ENCODE results near the gene ACAA1.
"Not testable (repeated sequence)": the region's sequence is repeated elsewhere in the genome, so short reads cannot be mapped to it uniquely, and the experiment has no call there.

The ACAA1 gene

GRCh38 chr3:38102444-38102814 is 34.5 kb downstream of the ACAA1 start:
- DNase-seq (ENCODE audit: low read depth in 3 of 3), result no peak

- DNase-seq (ENCODE audit: low read depth in 3 of 3), result no peak
Measured at GRCh38 chr3:38101811-38102443, 35.0 kb downstream of the ACAA1 start.

DNA sequence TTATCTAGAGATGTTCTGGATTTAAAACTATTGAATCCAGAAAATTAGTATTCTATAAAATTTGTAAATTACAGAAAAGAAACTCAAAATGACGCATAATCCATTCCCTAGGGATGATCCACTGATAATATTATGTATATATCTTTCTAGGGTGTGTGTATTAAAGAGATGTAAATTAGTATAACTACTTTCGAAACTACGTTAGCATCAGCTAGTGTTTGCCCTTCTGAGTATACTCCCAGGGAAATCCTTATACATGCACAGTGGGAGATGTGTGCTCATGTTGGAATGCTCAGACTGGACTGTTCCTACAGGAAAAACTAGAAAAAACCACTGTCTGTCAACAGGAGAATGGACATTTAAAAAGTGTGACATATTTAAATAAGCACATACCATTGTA is 36.4 kb downstream of the ACAA1 start:
- DNase-seq (ENCODE audit: low read depth in 3 of 3), result no peak

DNA sequence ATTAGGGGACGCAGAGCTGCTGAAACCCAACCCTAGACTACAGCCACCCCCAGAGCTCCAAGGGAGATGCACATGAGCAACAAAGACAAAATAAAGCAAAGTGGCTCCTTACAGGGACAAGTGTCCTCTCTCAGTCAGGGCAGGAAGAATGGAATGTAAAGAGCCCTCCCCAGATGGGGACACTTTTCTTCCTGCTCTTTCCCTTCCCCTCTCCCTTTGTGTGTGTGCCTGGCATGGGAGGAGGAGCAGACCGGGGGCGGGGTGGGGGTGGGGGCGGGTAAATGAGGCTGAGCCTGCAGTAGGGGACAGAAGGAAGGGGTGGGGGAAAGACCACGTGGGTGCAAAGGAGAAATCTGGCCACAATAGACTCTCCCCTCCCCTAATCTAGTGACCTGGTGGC is 37.4 kb downstream of the ACAA1 start:
- no peak for DNase-seq (ENCODE audit: low read depth in 3 of 3)

GRCh38 chr3:38098376-38098723 is 38.6 kb downstream of the ACAA1 start:
- DNase-seq (ENCODE audit: low read depth in 3 of 3), result no peak

- no peak for DNase-seq (ENCODE audit: low read depth in 3 of 3)
Measured at GRCh38 chr3:38097446-38098375, 39.2 kb downstream of the ACAA1 start.

DNA sequence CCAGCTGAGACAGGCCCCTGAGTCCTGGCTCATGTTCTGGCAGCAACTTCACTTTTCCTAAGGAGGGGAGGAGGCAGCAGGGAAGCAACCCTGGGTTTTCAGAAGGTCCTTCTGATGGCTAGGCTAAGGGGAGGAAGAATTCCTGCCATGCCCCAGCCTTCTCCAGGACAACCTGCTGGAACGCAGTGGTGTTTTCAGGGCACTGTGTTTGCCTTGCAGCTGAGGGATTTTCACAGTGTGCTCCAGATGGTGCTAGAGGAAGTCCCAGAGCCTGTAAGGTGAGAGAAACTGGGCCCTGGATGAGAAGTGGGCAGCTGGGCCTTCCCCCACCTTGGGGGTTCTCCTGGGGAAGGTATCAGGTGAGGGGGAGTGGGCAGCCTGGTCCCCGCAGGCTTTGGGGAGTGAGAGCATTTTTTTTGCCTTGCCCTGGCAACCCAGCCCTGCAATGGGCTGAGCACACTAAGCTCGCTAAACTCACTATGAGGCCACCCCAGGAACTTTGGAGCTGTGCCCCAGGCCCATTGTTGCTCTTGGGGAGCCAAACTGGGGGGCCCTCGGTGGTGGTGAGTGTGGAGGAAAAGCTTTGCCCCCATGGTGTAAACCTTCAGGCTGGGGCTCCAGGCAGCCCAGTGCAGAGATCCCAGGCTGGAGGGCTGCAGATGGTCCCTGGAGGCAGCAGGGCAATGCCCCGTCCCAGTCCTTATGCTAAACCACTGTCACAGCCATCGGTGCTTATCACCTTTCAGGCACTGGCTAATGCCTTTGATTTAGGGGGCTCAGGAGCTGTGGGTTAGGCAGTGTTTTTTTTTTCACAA is 41.1 kb downstream of the ACAA1 start:
- no peak for DNase-seq (ENCODE audit: low read depth in 3 of 3)

GRCh38 chr3:38094999-38095398 is 41.9 kb downstream of the ACAA1 start:
- no peak for DNase-seq (ENCODE audit: low read depth in 3 of 3)

DNA sequence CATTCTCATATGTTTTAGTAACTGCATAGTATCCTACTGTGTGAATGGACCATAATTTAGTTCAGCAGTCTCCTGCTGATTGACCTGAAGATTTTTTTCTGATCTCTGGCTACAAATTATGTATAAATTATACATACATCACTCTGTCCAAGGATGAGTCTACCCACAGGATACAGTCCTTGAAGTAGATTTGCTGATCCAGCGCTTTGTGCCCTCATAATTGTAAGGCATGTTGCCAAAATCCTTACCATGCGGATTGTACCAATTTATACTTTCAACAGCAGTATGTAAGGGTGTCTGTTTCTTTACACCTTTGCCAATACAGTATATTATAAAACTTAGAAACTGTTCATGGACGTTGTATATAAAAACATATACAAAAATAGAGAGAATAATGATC is 46.5 kb downstream of the ACAA1 start:
- DNase-seq (ENCODE audit: low read depth in 3 of 3), result no peak

GRCh38 chr3:38089163-38089562 is 47.8 kb downstream of the ACAA1 start:
- no peak for DNase-seq (ENCODE audit: low read depth in 3 of 3)

DNA sequence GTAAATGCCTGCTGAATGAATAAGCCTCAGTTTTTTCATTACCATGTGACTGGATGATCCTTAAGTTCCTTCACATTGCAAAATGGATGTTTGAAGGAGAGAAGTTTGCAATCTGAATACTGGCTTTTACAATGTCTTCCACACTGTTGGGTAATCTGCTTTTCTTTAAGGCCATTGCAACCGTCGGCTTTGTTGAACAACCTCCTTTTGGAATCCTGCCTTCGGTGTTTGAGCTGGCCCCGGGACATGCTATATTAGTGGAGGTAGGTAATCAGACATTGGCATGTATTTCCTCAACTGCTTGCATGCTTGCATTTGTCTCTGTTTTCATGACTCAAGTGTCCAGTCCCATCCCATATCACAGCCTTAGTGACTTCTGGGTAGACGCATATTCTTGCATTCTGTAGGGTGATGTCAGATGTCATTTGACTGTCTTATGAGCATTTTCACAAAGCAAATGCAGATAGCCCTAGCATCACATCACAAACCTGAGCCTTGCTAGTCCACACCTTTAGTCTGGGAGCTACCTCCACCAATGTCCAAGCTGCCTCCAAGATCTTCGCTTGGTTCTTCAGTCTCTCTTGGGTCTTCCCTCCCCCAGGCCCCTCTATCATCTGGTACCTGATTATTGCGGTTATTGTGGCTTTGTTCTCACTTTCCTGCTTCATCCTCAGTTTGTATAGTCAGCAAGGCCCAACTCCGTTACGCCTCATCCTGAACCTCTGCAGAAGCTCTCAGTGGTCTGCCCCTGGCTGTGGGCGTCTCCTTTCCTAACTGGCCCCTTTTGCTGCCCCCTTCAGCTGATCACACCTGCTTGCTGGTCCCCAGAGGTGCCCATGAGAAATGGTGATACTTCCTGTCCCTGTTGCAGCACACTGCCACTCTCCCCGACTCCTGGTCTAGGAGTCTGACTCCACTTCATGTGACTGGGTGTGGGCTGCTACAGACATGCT is 48.5 kb downstream of the ACAA1 start:
- DNase-seq (ENCODE audit: low read depth in 3 of 3), result no peak

DNA sequence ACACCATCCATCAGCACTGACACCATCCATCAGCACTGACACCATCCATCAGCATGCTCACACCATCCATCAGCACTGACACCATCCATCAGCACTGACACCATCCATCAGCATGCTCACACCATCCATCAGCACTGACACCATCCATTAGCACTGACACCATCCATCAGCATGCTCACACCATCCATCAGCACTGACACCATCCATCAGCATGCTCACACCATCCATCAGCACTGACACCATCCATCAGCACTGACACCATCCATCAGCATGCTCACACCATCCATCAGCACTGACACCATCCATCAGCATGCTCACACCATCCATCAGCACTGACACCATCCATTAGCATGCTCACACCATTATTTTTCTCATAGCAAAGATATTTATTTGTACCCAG is 49.6 kb downstream of the ACAA1 start:
- not testable (repeated sequence) for DNase-seq (ENCODE audit: low read depth in 3 of 3)

DNA sequence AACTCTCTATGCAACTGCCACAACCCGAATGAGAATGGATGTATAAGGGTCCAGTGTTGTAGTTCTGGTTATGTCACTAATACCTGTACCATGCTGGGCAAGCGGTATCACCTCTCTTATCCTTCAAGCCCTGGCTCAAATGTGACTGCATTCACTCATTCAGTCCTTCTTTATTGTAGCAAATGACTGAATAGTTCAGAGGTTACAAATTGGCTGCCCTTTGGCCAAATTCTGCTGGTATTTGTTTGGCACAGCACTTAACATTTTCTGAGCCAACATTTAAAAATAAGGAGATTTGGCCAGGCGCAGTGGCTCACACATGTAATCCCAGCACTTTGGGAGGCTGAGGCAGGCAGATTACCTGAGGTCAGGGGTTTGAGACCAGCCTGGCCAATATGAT is 50.4 kb downstream of the ACAA1 start:
- DNase-seq (ENCODE audit: low read depth in 3 of 3), result no peak

- no peak for DNase-seq (ENCODE audit: low read depth in 3 of 3)
Measured at GRCh38 chr3:38085943-38086324, 51.0 kb downstream of the ACAA1 start.

DNA sequence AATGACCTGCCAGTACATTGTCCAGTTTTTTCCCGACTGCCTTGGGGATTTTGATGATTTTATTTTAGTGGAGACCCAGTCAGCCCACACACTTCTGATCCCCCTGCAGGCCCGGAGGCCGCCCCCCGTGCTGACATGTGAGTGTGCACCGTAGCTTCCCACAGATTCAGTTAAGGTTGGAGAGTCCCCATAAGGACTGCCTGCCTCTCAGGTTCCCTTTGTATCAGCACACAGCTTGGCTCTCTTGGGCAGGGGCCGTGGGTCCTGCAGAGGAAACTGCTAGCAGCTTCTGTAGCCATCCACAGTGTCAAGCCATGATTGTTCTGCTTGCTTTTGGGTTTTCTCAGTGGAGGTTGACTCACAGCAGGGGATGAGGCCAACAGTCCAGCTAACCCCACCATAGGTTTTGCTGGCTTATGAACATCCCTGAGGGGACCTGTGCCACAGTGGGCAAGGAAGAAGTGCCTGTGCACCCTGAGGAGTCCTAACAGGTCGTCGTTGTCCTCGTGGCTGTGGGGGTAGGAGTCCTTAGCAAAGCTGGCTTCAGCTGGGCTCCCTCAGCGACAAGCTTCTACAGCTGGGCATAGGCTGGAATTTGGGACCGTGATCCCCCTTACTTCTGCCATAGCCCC is 51.5 kb downstream of the ACAA1 start:
- no peak for DNase-seq (ENCODE audit: low read depth in 3 of 3)

DNA sequence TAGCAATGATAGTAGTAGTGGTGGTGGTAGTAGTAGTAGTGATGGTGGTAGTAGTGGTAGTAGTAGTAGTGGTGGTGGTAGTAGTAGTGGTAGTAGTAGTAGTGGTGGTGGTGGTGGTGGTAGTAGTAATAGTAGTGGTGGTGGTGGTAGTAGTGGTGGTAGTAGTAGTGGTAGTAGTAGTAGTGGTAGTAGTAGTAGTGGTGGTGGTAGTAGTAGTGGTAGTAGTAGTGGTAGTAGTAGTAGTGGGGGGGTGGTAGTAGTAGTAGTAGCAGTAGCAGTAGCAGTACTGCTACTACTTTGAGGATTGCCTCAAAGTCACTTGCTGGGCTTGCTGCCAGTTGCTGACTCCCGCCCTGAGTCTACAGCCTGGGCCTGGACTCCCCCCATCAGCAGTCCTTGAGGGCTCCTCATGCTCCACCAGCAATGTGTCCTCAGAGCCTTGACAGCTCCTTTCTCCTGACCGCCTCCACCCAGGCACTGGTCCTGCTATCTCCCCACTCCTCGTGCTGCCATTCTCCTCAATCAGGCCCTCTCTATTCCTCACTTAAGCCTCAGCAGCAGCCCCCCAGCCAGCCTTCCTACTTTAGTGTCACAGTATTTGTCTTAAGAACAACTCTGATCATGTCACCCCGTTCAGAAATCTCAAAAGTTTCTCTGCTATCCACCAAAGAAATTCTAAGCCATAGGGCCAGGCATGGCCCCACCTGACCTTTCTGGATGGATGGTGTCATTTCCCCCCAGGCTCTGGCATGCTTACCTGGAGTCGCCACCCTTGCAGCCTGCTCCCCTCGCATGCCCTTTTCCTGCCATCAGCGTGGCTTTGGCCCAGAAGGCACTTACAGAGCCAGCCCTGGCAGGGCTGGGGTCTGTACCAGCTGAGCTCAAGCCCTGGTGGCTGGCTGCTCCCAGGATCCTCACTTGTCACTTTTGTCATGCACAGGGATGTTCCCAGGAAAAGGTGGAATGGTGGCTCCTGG is 52.3 kb downstream of the ACAA1 start:
- no peak for DNase-seq (ENCODE audit: low read depth in 3 of 3)

DNA sequence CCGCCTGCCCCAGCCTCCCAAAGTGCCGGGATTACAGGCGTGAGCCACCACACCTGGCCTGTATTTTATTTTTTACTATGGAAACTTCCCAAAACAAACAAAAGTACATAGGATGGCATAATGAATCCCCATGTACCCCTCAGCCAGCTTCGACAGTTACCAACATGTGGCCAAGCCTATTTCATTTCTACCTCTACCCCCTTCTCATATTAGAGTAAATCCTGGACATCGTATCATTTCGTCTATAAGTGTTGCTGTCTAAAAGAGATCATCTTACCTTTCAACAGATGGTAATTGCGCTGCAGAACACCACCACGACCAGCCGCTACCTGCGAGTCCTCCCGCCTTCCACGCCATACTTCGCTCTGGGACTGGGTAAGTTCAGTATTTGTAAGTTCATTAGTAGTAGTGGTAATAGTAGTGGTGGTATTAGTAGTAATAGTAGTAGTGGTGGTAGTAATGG is 53.0 kb downstream of the ACAA1 start:
- no peak for DNase-seq (ENCODE audit: low read depth in 3 of 3)

GRCh38 chr3:38083254-38083653 is 53.7 kb downstream of the ACAA1 start:
- not testable (repeated sequence) for DNase-seq (ENCODE audit: low read depth in 3 of 3)

GRCh38 chr3:38082296-38082695 is 54.6 kb downstream of the ACAA1 start:
- DNase-seq (ENCODE audit: low read depth in 3 of 3), result not testable (repeated sequence)

DNA sequence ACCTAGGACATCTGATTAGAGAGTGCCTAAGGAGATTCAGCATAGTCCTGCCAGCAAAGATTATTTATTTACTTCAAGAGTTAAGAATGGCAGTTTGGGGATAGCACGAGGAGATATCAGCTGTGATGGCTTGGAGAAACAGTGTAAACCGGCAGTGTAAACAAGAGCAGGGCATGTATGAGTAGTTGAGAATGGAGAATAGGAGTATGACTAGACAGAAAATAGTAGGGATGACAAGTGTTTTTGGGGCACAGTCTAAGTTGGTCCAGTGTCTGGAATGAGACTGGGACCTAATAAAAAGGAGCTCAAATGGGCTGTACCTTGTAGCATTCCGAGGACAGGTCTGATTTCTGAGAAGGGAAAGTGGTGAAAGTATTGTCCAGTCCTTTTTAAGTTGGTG is 59.9 kb downstream of the ACAA1 start:
- DNase-seq (ENCODE audit: low read depth in 3 of 3), result not testable (repeated sequence)

All from stimulated activated CD4-positive, alpha-beta T cell treated with anti-CD3 and anti-CD28 coated beads, TNF-alpha, amount 100 ng/mL, for 4 hours (primary cell).